Stimulated activated CD8-positive, alpha-beta memory T cell treated with anti-CD3 and anti-CD28 coated beads, Interleukin-12 subunit alpha, Interleukin-12 subunit beta, amount 100 ng/mL, for 4 hours (primary cell): Measurements from ENCODE around the gene ARMCX1.
"Not testable (repeated sequence)": the region's sequence is repeated elsewhere in the genome, so short reads cannot be mapped to it uniquely, and the experiment has no call there.

Experiments
- DNase-seq: peaks from one replicate; pipeline ENCODE4 v3.0.0-alpha.2; 2020; ENCODE audit warnings: low read depth

ARMCX1 gene

DNA sequence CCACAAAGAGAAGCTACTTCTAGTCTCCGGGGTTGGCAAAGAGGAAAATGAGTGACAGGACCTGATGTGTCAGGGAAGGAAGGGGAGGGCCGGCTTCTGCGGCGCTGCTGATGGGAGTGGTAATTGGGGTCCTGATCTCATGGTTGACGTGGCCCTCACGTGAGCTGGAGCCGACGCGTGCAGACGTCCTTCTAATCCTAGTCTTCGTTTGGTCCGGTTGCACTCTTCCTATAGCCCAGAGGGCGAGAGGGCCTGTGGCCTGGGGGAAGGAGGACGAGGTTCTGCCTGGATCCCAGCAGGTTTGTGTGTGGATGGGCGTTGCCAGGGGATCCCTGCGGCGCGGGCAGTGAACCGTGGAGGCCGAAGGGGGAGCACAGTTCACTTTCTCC lies at the start of gene ARMCX1:
Gene ARMCX1 (plus strand): TSS at position 186 of the 389 bp plus-strand sequence. CDS start 2,384 bp downstream, outside the sequence.
- DNase-seq = peak; percentile 2

DNA sequence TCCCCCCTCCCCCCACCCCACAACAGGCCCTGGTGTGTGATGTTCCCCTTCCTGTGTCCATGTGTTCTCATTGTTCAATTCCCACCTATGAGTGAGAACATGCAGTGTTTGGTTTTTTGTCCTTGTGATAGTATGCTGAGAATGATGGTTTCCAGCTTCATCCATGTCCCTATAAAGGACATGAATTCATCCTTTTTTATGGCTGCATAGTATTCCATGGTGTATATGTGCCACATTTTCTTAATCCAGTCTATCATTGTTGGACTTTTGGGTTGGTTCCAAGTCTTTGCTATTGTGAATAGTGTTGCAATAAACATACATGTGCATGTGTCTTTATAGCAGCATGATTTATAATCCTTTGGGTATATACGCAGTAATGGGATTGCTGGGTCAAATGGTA lies 47.4 kb upstream of the ARMCX1 start:
- DNase-seq = not testable (repeated sequence)

DNA sequence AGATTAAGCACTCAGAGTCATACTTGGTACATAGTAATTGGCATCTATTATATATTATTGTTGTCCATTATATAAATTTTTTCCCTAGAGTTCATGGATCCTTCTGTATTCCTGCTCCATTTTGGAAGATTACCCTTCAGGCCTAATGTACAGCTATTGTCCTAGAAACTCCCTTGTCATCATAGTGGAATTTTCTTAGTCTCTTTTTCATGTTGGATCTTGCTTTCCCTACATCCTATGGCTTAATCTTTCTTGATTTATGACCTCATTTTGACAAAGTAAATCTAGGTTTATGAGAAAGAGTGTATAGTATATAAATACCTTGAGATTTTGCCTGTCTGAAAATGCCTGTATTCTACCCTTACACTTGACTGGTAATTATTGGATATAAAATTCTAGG lies 43.0 kb upstream of the ARMCX1 start:
- no peak for DNase-seq

DNA sequence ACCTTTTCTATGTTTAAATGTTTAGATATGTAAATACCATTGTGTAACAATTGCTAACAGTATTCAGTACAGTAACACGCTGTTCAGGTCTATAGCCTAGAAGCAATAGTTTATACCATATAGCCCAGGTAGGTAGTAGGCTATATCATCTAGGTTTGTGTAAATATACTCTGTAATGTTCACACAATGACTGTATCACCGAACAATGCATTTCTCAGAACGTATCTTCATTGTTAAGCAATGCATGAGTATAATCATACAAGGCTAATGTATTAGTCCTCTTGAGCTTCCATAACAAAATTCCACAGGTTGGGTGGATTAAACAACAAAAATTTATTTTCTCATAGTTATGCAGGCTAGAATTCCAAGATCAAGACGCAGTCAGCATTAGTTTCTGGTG lies 42.4 kb upstream of the ARMCX1 start:
- DNase-seq = no peak

DNA sequence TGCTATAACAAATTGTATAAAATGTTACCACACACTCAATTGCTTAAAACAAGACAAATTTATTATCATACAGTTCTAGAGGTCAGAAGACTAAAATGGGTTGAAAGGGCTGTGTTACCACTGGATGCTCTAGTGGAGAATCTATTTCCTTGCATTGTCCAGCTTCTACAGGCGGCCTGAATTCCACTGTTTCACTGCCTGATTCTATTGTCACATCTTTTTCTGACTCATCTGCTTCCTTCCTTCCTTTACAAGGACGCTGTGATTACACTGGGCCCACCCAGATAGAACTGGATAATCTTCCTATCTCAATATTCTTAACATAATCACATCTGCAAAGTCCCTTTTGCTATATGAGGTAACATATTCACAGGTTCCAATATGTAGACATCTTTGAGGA lies 19.4 kb upstream of the ARMCX1 start:
- no peak for DNase-seq

DNA sequence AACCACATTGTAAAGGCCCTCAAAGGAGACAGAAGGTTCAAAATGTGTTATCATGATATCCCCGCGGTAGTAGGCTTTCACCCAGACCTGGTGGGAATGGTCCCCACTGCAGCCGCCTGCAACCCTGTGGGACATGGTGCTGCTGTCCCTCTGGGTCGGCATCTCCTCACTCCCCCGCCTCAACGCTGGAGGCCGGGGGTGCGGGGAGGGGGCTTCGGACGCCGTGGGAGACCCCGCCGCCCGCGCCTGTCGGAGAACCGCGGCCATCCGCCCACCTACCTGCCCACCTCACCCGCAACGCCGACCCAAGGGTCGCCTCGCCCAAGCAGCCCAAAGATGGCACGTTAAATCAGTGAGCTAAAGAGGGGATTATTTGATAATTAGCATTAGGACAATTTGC lies 11.2 kb upstream of the ARMCX1 start:
- no peak for DNase-seq

DNA sequence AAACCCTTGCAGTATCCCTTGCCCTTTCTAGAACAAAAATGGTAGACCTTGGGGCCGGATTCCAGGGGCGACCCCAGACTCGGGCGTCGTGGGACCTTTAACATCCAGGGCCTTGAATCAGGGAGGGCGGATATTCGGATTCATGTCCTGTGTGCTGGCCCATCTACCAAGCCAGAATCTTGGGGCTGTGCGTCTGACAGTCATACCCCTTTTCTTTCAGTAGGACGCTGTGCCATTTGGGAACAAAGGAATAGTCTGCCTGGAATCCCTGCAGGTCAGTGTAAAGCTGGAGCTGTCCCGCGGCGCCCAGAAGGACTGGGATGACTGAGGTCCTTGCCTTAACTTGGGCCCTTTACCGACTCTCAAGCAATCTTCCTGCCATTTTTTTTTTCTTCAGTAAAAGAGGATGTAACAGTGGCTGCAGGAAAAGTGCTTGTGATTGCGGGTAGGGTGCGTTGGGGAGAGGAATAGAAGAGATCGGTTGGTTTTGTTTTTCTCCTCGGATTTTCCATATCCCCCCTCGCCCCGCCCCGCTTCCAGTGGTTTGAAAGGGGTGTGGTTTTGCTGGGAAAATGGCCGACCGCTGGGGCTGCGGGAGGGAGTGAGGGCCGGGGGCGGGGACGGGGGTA lies 518 bp downstream of the ARMCX1 start:
- no peak for DNase-seq

DNA sequence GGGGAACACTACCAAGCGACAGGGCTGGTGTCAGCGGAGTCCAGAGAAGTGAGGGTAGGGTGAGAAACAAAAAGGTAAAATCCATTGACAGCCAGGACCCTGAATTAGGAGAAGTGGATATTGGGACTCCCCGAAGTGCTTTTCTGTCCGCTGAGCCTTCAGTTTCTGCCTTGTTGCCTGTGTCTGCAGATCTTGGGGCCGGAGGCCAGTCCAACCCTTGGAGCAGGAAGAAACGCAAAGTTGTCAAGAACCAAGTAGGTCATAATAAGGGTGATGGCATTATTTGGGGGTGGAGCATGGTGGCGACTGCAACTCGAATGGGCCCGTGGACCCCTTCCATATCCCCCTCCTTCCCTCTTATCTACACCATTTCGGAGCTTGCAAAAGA lies 1.0 kb downstream of the ARMCX1 start:
- no peak for DNase-seq

DNA sequence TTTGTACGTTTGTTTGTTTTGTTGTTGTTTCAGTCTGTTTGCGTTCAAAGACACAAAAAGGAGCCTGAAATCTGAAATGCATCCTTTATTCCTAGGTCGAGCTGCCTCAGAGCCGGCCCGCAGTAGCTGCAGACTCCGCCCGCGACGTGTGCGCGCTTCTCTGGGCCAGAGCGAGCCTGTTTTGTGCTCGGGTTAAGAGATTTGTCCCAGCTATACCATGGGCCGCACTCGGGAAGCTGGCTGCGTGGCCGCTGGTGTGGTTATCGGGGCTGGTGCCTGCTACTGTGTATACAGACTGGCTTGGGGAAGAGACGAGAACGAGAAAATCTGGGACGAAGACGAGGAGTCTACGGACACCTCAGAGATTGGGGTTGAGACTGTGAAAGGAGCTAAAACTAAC lies 2.4 kb downstream of the ARMCX1 start:
- DNase-seq = no peak

DNA sequence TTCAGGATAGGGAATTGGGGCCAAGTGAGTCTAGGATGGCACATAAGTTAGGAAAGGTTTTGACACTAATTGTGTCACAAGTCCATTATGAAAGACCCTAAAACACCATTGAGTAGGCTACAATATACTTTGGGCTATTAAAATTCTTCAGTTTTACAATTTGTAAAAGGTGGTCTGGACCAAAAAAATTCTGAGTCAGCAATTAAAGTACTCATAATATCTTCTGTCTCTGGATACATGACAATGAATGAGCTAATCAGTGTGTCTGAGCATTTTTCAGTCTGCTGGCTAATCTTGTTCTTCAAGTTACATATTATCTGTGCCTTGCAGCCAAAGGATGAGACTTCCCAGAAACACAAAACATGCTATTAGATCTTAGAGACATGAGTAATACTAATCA lies 14.3 kb downstream of the ARMCX1 start:
- no peak for DNase-seq

DNA sequence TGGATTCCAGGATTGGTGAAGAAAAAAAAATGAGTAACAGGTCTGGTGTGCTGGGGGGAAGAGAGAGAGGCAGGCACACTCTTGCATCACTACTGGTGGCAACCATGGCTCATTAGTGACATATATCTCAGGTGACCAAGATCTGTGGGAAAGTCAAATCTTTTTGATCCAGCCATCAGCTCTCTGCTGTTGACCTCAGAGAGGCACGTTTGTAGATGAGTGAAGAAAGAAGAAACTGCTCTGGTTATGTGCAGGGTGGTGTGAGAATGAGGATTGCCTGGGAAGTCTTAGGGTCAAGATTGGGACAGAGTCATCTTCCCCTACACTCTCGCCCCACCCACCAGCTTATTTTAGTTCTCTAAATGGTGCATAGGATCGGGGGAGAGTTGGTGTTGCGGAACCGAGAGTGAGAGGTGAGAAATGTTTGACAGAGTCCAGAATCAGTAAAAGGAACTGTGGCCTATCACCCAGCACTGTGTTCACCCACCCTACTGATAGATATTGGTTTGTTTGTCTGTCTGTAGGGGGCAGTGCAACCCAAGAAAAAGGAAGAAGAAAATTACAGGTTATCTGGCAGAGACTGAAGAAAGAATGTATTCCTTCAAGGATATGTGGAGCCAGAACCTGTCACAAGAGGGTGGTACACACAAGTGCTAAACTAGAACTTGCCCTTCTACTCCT lies 45.5 kb downstream of the ARMCX1 start:
- no peak for DNase-seq

DNA sequence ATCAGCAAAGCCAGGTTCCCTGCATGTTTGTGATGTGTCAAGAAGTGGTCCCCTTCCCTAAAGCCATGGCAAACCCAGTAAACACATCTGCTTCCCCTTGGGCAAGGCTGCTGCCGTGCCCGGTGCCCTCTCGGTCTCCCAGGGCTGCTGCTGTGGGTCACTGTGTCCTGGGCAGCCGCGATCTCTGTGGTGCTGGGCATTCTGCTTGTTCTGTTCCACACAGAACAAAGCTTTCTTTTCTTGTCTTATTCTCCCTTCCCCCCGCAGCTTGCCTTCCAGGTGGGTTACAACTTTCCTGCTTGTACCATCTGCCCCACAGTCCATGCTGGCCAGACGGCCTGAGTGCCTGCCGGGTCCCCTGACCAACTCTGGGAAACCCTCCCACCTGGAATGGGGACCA lies 49.2 kb downstream of the ARMCX1 start:
- DNase-seq = not testable (repeated sequence)

DNA sequence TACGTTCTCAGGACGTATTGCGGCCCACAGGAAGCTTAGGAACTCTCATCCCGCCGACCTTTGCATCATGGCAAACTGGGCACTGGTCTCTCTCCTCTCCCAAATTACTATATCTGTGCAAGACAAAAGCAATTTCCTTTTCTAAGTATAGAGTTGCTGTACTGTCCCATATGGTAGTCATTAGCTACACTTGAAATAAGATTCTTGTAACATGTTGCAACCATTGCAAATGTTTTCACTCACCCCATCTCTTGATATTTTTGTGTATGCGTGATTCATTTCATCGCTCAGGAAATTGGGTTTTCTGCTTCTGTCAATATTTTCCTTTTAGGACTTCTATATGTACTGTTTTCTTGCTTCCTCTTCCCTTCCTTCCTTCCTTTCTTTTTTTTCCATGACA lies 51.7 kb downstream of the ARMCX1 start:
- DNase-seq = no peak
